ACC112 (cell line): ENCODE data around the gene SLIRP.

Experiments
- H2AFZ ChIP-seq: fragments of 200-600 bp; sonication (generic); one replicate; pipeline ENCODE4 v1.6.0; 2017; ENCODE audit warnings: antibody characterized with exemption, low read length; ENCODE audit not compliant: unreplicated experiment
- H3K27ac ChIP-seq: fragments of 200-600 bp; sonication (generic); 2 replicates; pipeline ENCODE4 v1.5.1; 2014; ENCODE audit warnings: low read depth, mild to moderate bottlenecking, antibody characterized with exemption, low read length, moderate library complexity
- H3K27me3 ChIP-seq: fragments of 200-600 bp; sonication (generic); 2 replicates; pipeline ENCODE4 v1.6.1; 2014; ENCODE audit warnings: mild to moderate bottlenecking, antibody characterized with exemption, low read length, moderate library complexity, mixed read lengths; ENCODE audit not compliant: insufficient read depth
- H3K36me3 ChIP-seq: fragments of 200-600 bp; sonication (generic); 2 replicates; pipeline ENCODE4 v1.6.1; 2016; ENCODE audit warnings: mild to moderate bottlenecking, antibody characterized with exemption, low read length, moderate library complexity, mixed read lengths; ENCODE audit not compliant: insufficient read depth
- H3K4me1 ChIP-seq: fragments of 200-600 bp; sonication (generic); one replicate; pipeline ENCODE4 v1.6.1; 2016; ENCODE audit warnings: low read length, mixed read lengths; ENCODE audit not compliant: insufficient read depth, unreplicated experiment, control insufficient read depth
- H3K4me3 ChIP-seq: fragments of 200-600 bp; sonication (generic); 2 replicates; pipeline ENCODE4 v1.5.1; 2014; ENCODE audit warnings: mild to moderate bottlenecking, low read depth, low read length
- H3K79me2 ChIP-seq: fragments of 200-600 bp; sonication (generic); one replicate; pipeline ENCODE4 v1.6.0; 2016; ENCODE audit warnings: low read length; ENCODE audit not compliant: control insufficient read depth, unreplicated experiment, insufficient read depth

The SLIRP gene

GRCh38 chr14:77691259-77691658 is 16.6 kb upstream of the SLIRP start:
- Histone ChIP-seq H3K79me2 (peaks cover 4% of the 10 kb centered on the region), H3K36me3 (peaks cover 7% of the 10 kb centered on the region), H3K4me1 (no peaks in the 10 kb centered on the region), H3K27me3 (no peaks in the 10 kb centered on the region), H3K4me3 (no peak overlapping the region), H2AFZ (no peak overlapping the region), H3K27ac (no peak overlapping the region)

- Histone ChIP-seq H3K4me3 (peak overlapping the region; percentile 98), H3K27me3 (no peaks in the 10 kb centered on the region), H3K4me1 (peaks cover 18% of the 10 kb centered on the region), H3K79me2 (peaks cover 66% of the 10 kb centered on the region), H2AFZ (peak overlapping the region; percentile 98), H3K36me3 (peaks cover 8% of the 10 kb centered on the region), H3K27ac (peak overlapping the region; percentile 34; the same call in 1 of the 2 replicates)
These were observed 564 bp upstream of the SLIRP start for GRCh38 chr14:77707355-77707723.

GRCh38 chr14:77708749-77709148 is 846 bp downstream of the SLIRP start:
- no peak overlapping the region for H2AFZ ChIP-seq
- peak overlapping the region; percentile 98 for H3K4me3 ChIP-seq
- peaks cover 18% of the 10 kb centered on the region for H3K4me1 ChIP-seq
- H3K27ac ChIP-seq: no peak overlapping the region
- peaks cover 8% of the 10 kb centered on the region for H3K36me3 ChIP-seq
- H3K79me2 ChIP-seq: peaks cover 68% of the 10 kb centered on the region
- H3K27me3 ChIP-seq: no peaks in the 10 kb centered on the region

GRCh38 chr14:77709412-77709811 is 1.5 kb downstream of the SLIRP start:
- Histone ChIP-seq H2AFZ (no peak overlapping the region), H3K27me3 (no peaks in the 10 kb centered on the region), H3K27ac (no peak overlapping the region), H3K36me3 (peaks cover 3% of the 10 kb centered on the region), H3K79me2 (peaks cover 67% of the 10 kb centered on the region), H3K4me1 (peaks cover 18% of the 10 kb centered on the region), H3K4me3 (peak overlapping the region; percentile 98)

- peaks cover 8% of the 10 kb centered on the region; the same call in 1 of the 2 replicates for H3K36me3 ChIP-seq
- H3K79me2 ChIP-seq: peaks cover 65% of the 10 kb centered on the region
- H3K27me3 ChIP-seq: no peaks in the 10 kb centered on the region
- H3K27ac ChIP-seq: no peak overlapping the region
- no peak overlapping the region for H2AFZ ChIP-seq
- peaks cover 18% of the 10 kb centered on the region for H3K4me1 ChIP-seq
- H3K4me3 ChIP-seq: no peak overlapping the region
These were observed 2.5 kb downstream of the SLIRP start for GRCh38 chr14:77710364-77710763.

- H3K36me3 ChIP-seq: peaks cover 18% of the 10 kb centered on the region; the same call in 1 of the 2 replicates
- H3K27me3 ChIP-seq: no peaks in the 10 kb centered on the region
- peaks cover 20% of the 10 kb centered on the region for H3K79me2 ChIP-seq
- H3K4me1 ChIP-seq: no peaks in the 10 kb centered on the region
- H3K27ac ChIP-seq: no peak overlapping the region
- H3K4me3 ChIP-seq: no peak overlapping the region
- no peak overlapping the region for H2AFZ ChIP-seq
These were observed 7.0 kb downstream of the SLIRP start for GRCh38 chr14:77714926-77715325.

GRCh38 chr14:77717608-77718305 is 9.9 kb downstream of the SLIRP start:
- Histone ChIP-seq H3K27me3 (no peaks in the 10 kb centered on the region), H3K4me3 (no peak overlapping the region), H3K4me1 (no peaks in the 10 kb centered on the region), H2AFZ (no peak overlapping the region), H3K27ac (no peak overlapping the region), H3K79me2 (peaks cover 10% of the 10 kb centered on the region), H3K36me3 (peaks cover 33% of the 10 kb centered on the region)

GRCh38 chr14:77721437-77721836 is 13.5 kb downstream of the SLIRP start:
- Histone ChIP-seq H3K4me3 (no peak overlapping the region), H3K36me3 (peaks cover 49% of the 10 kb centered on the region), H3K27me3 (no peaks in the 10 kb centered on the region), H2AFZ (no peak overlapping the region), H3K4me1 (no peaks in the 10 kb centered on the region), H3K79me2 (no peaks in the 10 kb centered on the region), H3K27ac (no peak overlapping the region)

GRCh38 chr14:77722301-77722700 is 14.4 kb downstream of the SLIRP start:
- Histone ChIP-seq H3K27ac (no peak overlapping the region), H2AFZ (no peak overlapping the region), H3K36me3 (peaks cover 56% of the 10 kb centered on the region)

GRCh38 chr14:77730976-77731497 is 23.1 kb downstream of the SLIRP start:
- Histone ChIP-seq H3K4me3 (no peak overlapping the region), H3K27me3 (no peaks in the 10 kb centered on the region), H2AFZ (no peak overlapping the region), H3K27ac (no peak overlapping the region), H3K79me2 (peaks cover 8% of the 10 kb centered on the region), H3K36me3 (peaks cover 69% of the 10 kb centered on the region), H3K4me1 (no peaks in the 10 kb centered on the region)

More at GRCh38 chr14:77722301-77722700, 14.4 kb downstream of the SLIRP start:
- Histone ChIP-seq H3K27me3 (no peaks in the 10 kb centered on the region), H3K4me3 (no peak overlapping the region), H3K79me2 (no peaks in the 10 kb centered on the region), H3K4me1 (no peaks in the 10 kb centered on the region)
